SK-MEL-5 (cell line): ENCODE results near the gene URI1. TPM values are rescaled to one million over a fixed set of nuclear protein-coding genes. Genes with fewer than 3 reads are reported as not detected.
A peak's percentile ranks its signal among the peaks of the same experiment; 100 is the strongest.

Experiments
- DNase-seq: peaks from one replicate; pipeline ENCODE4 v3.0.0-alpha.2; 2016; ENCODE audit warnings: low read depth, low spot score
- in situ Hi-C: cut with HindIII; loops from 2 replicates; pipeline ENCODE4 v1.10.0; 2016; ENCODE audit warnings: low sequenced_read_pairs, high pct_unique_total_duplicates, low pct_unique_long_range_greater_than_20kb
- total RNA-seq: library from RNA; depleted of rRNA; stranded (reverse); fragments of >200 nt; shearing (Covaris generic); gene quantifications from 2 replicates; pipeline ENCODE4 v1.2.3, GENCODE V29; 2014

The URI1 gene
- total RNA-seq, 1 experiment from 2014 or later, result 72.9 TPM

GRCh38 chr19:30001301-30001700 is 59.3 kb downstream of the URI1 start:
- no peak for DNase-seq
- in situ Hi-C loops, result no loop called here

GRCh38 chr19:30001791-30002190 is 59.8 kb downstream of the URI1 start:
- in situ Hi-C loops, result no loop called here
- DNase-seq, result peak; percentile 26

GRCh38 chr19:30003866-30004265 is 61.8 kb downstream of the URI1 start:
- in situ Hi-C loops, result no loop called here

GRCh38 chr19:30004403-30004802 is 62.4 kb downstream of the URI1 start:
- in situ Hi-C loops, result no loop called here
- DNase-seq, result no peak

More at GRCh38 chr19:30003866-30004265, 61.8 kb downstream of the URI1 start:
- DNase-seq, result no peak

GRCh38 chr19:30006207-30006606 is 64.2 kb downstream of the URI1 start:
- in situ Hi-C loops, result no loop called here
- DNase-seq, result no peak

GRCh38 chr19:30008169-30008568 is 66.1 kb downstream of the URI1 start:
- in situ Hi-C loops, result no loop called here
- DNase-seq, result no peak

GRCh38 chr19:30009013-30009412 is 67.0 kb downstream of the URI1 start:
- DNase-seq, result no peak
- in situ Hi-C loops, result no loop called here

GRCh38 chr19:30011051-30011578 is 69.1 kb downstream of the URI1 start:
- no peak for DNase-seq
- in situ Hi-C loops, result no loop called here

- DNase-seq, result no peak
- in situ Hi-C loops, result no loop called here
Observed at GRCh38 chr19:30014770-30015169, 72.7 kb downstream of the URI1 start.

- in situ Hi-C loops, result no loop called here
- DNase-seq, result no peak
Observed at GRCh38 chr19:30017172-30017571, 75.1 kb downstream of the URI1 start.

GRCh38 chr19:30020189-30020588 is 78.2 kb downstream of the URI1 start:
- DNase-seq, result no peak
- in situ Hi-C loops, result no loop called here

GRCh38 chr19:30022659-30023058 is 80.6 kb downstream of the URI1 start:
- in situ Hi-C loops, result no loop called here
- DNase-seq, result no peak

GRCh38 chr19:30023330-30023729 is 81.3 kb downstream of the URI1 start:
- in situ Hi-C loops, result no loop called here

GRCh38 chr19:30024091-30024490 is 82.1 kb downstream of the URI1 start:
- DNase-seq, result no peak
- in situ Hi-C loops, result no loop called here

More at GRCh38 chr19:30023330-30023729, 81.3 kb downstream of the URI1 start:
- no peak for DNase-seq

GRCh38 chr19:30026933-30027332 is 84.9 kb downstream of the URI1 start:
- in situ Hi-C loops, result no loop called here

GRCh38 chr19:30028118-30028991 is 86.3 kb downstream of the URI1 start:
- in situ Hi-C loops, result no loop called here
- DNase-seq, result no peak

More at GRCh38 chr19:30026933-30027332, 84.9 kb downstream of the URI1 start:
- DNase-seq, result no peak

GRCh38 chr19:30028992-30029343 is 86.9 kb downstream of the URI1 start:
- in situ Hi-C loops, result no loop called here
- no peak for DNase-seq

GRCh38 chr19:30029721-30030510 is 87.9 kb downstream of the URI1 start:
- DNase-seq, result peak; percentile 76
- in situ Hi-C loops, result no loop called here
